GM12878 (cell line): Measurements from ENCODE around the gene SEMA4D. TPM values are rescaled to one million over a fixed set of nuclear protein-coding genes. Genes with fewer than 3 reads are reported as not detected.

Experiments used
- ATAC-seq: fragments of 200-7000 bp; cut with Tn5 transposase; 3 replicates; pipeline ENCODE4 v1.9.1; 2020; ENCODE audit warnings: mild to moderate bottlenecking, moderate library complexity
- BruUV-seq: library from RNA; stranded (reverse); fragments of 400-500 nt; replicated peaks from 2 replicates; lab custom pipeline; 2021; lab: Mats Ljungman, UMichigan
- CTCF ChIA-PET: fragments of 300-600 bp; sonication (Branson Sonifier 250); formaldehyde crosslinking; extraction: SDS; loops from one replicate; lab custom pipeline; 2021; ENCODE audit warnings: inconsistent platforms; lab: Yijun Ruan, JAX
- POLR2A ChIA-PET: fragments of 350-600 bp; formaldehyde crosslinking; extraction: SDS; loops from one replicate; lab custom pipeline; 2021; ENCODE audit warnings: inconsistent platforms; lab: Charles Lee
- RAD21 ChIA-PET: fragments of 300-600 bp; sonication (Branson Sonifier 250); formaldehyde crosslinking; loops from one replicate; lab custom pipeline; 2023; ENCODE audit warnings: antibody characterized with exemption; ENCODE audit not compliant: unreplicated experiment; lab: Charles Lee
- SMC1A ChIA-PET: fragments of 300-600 bp; sonication (Branson Sonifier 250); formaldehyde crosslinking; loops from one replicate; lab custom pipeline; 2023; ENCODE audit not compliant: unreplicated experiment, uncharacterized antibody; lab: Charles Lee
- DNase-seq: peaks from one replicate; pipeline ENCODE4 v3.0.0-alpha.2; 2011; ENCODE audit warnings: low read depth, low spot score
- FAIRE-seq: peaks from 3 replicates; lab custom pipeline; 2011; peaks lifted over from hg19 to GRCh38; lab: Jason Lieb, UNC
- H2AFZ ChIP-seq: 2 replicates; pipeline ENCODE4 v1.6.0; 2011; ENCODE audit warnings: low read depth, low read length, control low read depth; ENCODE audit not compliant: control insufficient read depth
- H3K27ac ChIP-seq: 2 replicates; pipeline ENCODE4 v1.5.1; 2011; ENCODE audit warnings: control low read depth; ENCODE audit not compliant: control insufficient read depth, insufficient read depth
- H3K27me3 ChIP-seq, 2 experiments: replicated peaks in 1 of 2; 2 replicates each; pipeline versions ENCODE4 v1.6.0 to v1.6.1; 2011; ENCODE audit warnings: low read length in 1 of 2; ENCODE audit not compliant: control insufficient read depth in 2 of 2, insufficient read depth in 2 of 2
- H3K36me3 ChIP-seq, 2 experiments: 2 replicates each; pipeline ENCODE4 v1.5.1; 2011; ENCODE audit warnings: low read length in 1 of 2; ENCODE audit not compliant: control insufficient read depth in 2 of 2, insufficient read depth in 2 of 2
- H3K4me1 ChIP-seq: 2 replicates; pipeline ENCODE4 v1.6.1; 2011; ENCODE audit warnings: mild to moderate bottlenecking, low read length, moderate library complexity, mixed read lengths; ENCODE audit not compliant: control insufficient read depth, insufficient read depth
- H3K4me2 ChIP-seq: 2 replicates; pipeline ENCODE4 v1.6.0; 2011; ENCODE audit warnings: control low read depth; ENCODE audit not compliant: control insufficient read depth, insufficient read depth
- H3K4me3 ChIP-seq: fragments of 200-600 bp; sonication (generic); 2 replicates; pipeline ENCODE4 v1.5.1; 2016
- H3K79me2 ChIP-seq: 2 replicates; pipeline ENCODE4 v1.6.0; 2011; ENCODE audit warnings: low read length; ENCODE audit not compliant: control insufficient read depth, insufficient read depth
- H3K9ac ChIP-seq: 2 replicates; pipeline ENCODE4 v1.8.0; 2011; ENCODE audit warnings: low read length, control low read depth, mixed read lengths; ENCODE audit not compliant: control insufficient read depth, insufficient read depth
- H3K9me3 ChIP-seq: replicated peaks from 3 replicates; pipeline ENCODE4 v1.5.1; 2011; ENCODE audit warnings: mild to moderate bottlenecking, low read length; ENCODE audit not compliant: control insufficient read depth, insufficient read depth
- H4K20me1 ChIP-seq: 2 replicates; pipeline ENCODE4 v1.6.0; 2011; ENCODE audit not compliant: control insufficient read depth, insufficient read depth
- CHD4 ChIP-seq: fragments of 200-600 bp; sonication (generic); IDR thresholded peaks from 2 replicates; pipeline ENCODE4 v1.6.1; 2016; ENCODE audit warnings: mild to moderate bottlenecking
- FOXM1 ChIP-seq: IDR thresholded peaks from 2 replicates; pipeline ENCODE4 v1.6.1; 2012; ENCODE audit warnings: low read depth, mild to moderate bottlenecking, inconsistent platforms, low read length, moderate library complexity
- GABPA ChIP-seq: IDR thresholded peaks from 2 replicates; pipeline ENCODE4 v1.6.1; 2014; ENCODE audit warnings: antibody characterized with exemption, low read depth, mild to moderate bottlenecking, inconsistent platforms
- GATAD2B ChIP-seq: fragments of 450-650 bp; conservative IDR thresholded peaks from 2 replicates; pipeline ENCODE4 v1.6.1; 2017; ENCODE audit warnings: low read depth, mild to moderate bottlenecking, moderate library complexity
- IRF4 ChIP-seq: IDR thresholded peaks from 2 replicates; pipeline ENCODE4 v1.6.1; 2011; ENCODE audit warnings: low read depth, low read length
- JUND ChIP-seq: IDR thresholded peaks from 2 replicates; pipeline ENCODE4 v1.6.1; 2012; ENCODE audit warnings: low read depth, mild to moderate bottlenecking, low read length, improper control_type of control experiment, moderate library complexity
- NRF1 ChIP-seq: conservative IDR thresholded peaks from 2 replicates; pipeline ENCODE4 v1.6.1; 2011; ENCODE audit warnings: mild to moderate bottlenecking, low read depth, low read length, improper control_type of control experiment
- PML ChIP-seq: IDR thresholded peaks from 2 replicates; pipeline ENCODE4 v1.6.1; 2012; ENCODE audit warnings: low read length, inconsistent platforms
- POLR2A ChIP-seq: IDR thresholded peaks from 2 replicates; pipeline ENCODE4 v1.6.1; 2011; ENCODE audit warnings: low read depth, mild to moderate bottlenecking, low read length
- RAD51 ChIP-seq: fragments of 450-650 bp; IDR thresholded peaks from 2 replicates; pipeline ENCODE4 v1.6.1; 2016; ENCODE audit warnings: moderate library complexity, mild to moderate bottlenecking, inconsistent platforms
- SIN3A ChIP-seq: IDR thresholded peaks from 2 replicates; pipeline ENCODE4 v1.6.1; 2012; ENCODE audit warnings: low read depth, low read length, improper control_type of control experiment
- SIX5 ChIP-seq: IDR thresholded peaks from 2 replicates; pipeline ENCODE4 v1.6.1; 2011; ENCODE audit warnings: mild to moderate bottlenecking, low read depth, low read length, moderate library complexity; ENCODE audit not compliant: severe bottlenecking
- SUPT20H ChIP-seq: IDR thresholded peaks from 2 replicates; pipeline ENCODE4 v1.6.1; 2011; ENCODE audit warnings: low read depth, mild to moderate bottlenecking, low read length, moderate library complexity, borderline replicate concordance; ENCODE audit not compliant: control insufficient read depth
- TBL1XR1 ChIP-seq: IDR thresholded peaks from 2 replicates; pipeline ENCODE4 v1.6.1; 2012; ENCODE audit warnings: low read depth, low read length, improper control_type of control experiment
- YY1 ChIP-seq: IDR thresholded peaks from 2 replicates; pipeline ENCODE4 v1.6.1; 2011; ENCODE audit warnings: low read depth, mild to moderate bottlenecking, low read length
- ZBTB11 ChIP-seq: fragments of 450-650 bp; formaldehyde crosslinking; IDR thresholded peaks from 2 replicates; pipeline ENCODE4 v1.5.0; 2022; ENCODE audit warnings: mild to moderate bottlenecking, missing genetic modification characterization
- ZNF24 ChIP-seq: fragments of 450-650 bp; IDR thresholded peaks from 2 replicates; pipeline ENCODE4 v1.6.1; 2017; ENCODE audit warnings: antibody characterized with exemption, mild to moderate bottlenecking
- WGBS: methylation state at CpG from one replicate; pipeline ENCODE4 v1.1.6; 2016; ENCODE audit warnings: low lambda C conversion rate; ENCODE audit not compliant: insufficient replicate concordance, insufficient coverage; ENCODE audit errors: missing lambda C conversion rate; 5-methylcytosine and 5-hydroxymethylcytosine counted together
- in situ Hi-C: fragments of 300-500 bp; cut with MboI; formaldehyde crosslinking; loops from 9 replicates; pipeline ENCODE4 v1.14.3; 2018; ENCODE audit warnings: mixed read lengths
- intact Hi-C: fragments of 100-400 bp; cut with micrococcal nuclease; formaldehyde crosslinking; loops from one replicate; pipeline ENCODE4 v1.14.2; 2022; ENCODE audit not compliant: unreplicated experiment
- polyA plus RNA-seq, 11 experiments: library from polyadenylated mRNA; depleted of rRNA in 4 of 11; unstranded in 6 of 11; stranded (reverse) in 5 of 11; fragments of >200 nt; fragmentation: Nextera tagmentation in 4 of 11; fragmentation: Illumina TruSeq in 1 of 11; extraction: Ambion mirVana in 4 of 11; extraction: Trizol in 1 of 11; gene quantifications; 1 replicate in 1 of 11; 2 replicates in 10 of 11; pipeline versions ENCODE4 v1.2.1 to v1.2.3, GENCODE V29; 2011 to 2016; ENCODE audit warnings: inconsistent platforms in 2 of 11, missing spikeins in 2 of 11, low read depth in 1 of 11
- total RNA-seq, 4 experiments: library from RNA; depleted of rRNA in 3 of 4; stranded (reverse); fragments of >200 nt in 3 of 4; fragmentation: Illumina TruSeq in 1 of 4; extraction: Trizol in 1 of 4; gene quantifications; 2 replicates each; pipeline versions ENCODE4 v1.2.1 to v1.2.3, GENCODE V29; 2013 to 2021
- TF ChIP-seq, protein P1 (sequence below): fragments of 450-650 bp; IDR thresholded peaks from 2 replicates; pipeline ENCODE4 v1.6.1; 2017; ENCODE audit warnings: antibody characterized with exemption, mild to moderate bottlenecking, moderate library complexity

The SEMA4D gene
- total and polyA plus RNA-seq, 10 of the 15 experiments (the other 5 are each of a cell fraction or from before 2014, with no cell fraction given), result 15.1 to 136 (median 39.6) TPM

GRCh38 chr9:89356782-89357181 lies 141.1 kb downstream of the SEMA4D start (continued):
- TF ChIP-seq ZBTB11 (CRISPR knock-in tag) (no peak), SUPT20H (no peak), POLR2A (no peak), PML (no peak), GABPA (no peak), GATAD2B (no peak)

DNA sequence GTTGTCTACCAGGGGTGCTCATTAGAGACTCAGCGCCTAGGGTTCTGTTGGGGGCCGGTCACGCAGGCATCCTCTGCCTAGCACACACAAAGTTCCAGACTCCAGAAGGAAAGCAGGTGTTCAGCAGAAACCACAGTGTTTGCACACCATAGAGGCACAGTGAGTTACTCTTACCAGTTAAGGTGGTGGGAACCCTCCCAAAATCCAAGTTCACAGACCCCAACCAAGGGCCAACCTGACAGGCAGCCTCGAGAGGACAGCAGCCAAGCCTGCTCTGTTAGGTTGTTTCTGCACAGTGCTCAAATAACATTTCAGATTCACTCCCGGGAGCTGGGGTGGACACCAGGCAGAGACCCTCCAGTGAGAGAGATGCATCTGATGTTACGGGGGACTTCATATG lies 143.4 kb downstream of the SEMA4D start:
- H3K9ac ChIP-seq, result no peak overlapping the region
- ATAC-seq, result no peak
- BruUV-seq, result no TSS peak
- H2AFZ ChIP-seq, result no peak overlapping the region
- SMC1A ChIA-PET, result no interaction called here
- H3K27ac ChIP-seq, result no peak overlapping the region
- peaks cover 10% of the 10 kb centered on the region for H3K4me1 ChIP-seq
- H3K79me2 ChIP-seq, result no peaks in the 10 kb centered on the region
- in situ Hi-C loops (no loop called here), intact Hi-C loops (no loop called here)
- POLR2A ChIA-PET, result no interaction called here
- H3K27me3 ChIP-seq, result no peaks in the 10 kb centered on the region
- RAD21 ChIA-PET, result no interaction called here
- H3K4me2 ChIP-seq, result no peak overlapping the region
- DNase-seq, result no peak
- no peak for FAIRE-seq
- WGBS, result 93% methylated on average over 6 of the region's 6 CpGs
- CTCF ChIA-PET, result no interaction called here
- no peak overlapping the region for H3K4me3 ChIP-seq
- H4K20me1 ChIP-seq, result no peaks in the 10 kb centered on the region
- H3K36me3 ChIP-seq, result peaks cover 47 to 49% of the 10 kb centered on the region in 2 experiments
- no peaks in the 10 kb centered on the region for H3K9me3 ChIP-seq
- TF ChIP-seq RAD51 (no peak), YY1 (no peak), IRF4 (no peak), TBL1XR1 (no peak), SIX5 (no peak), NRF1 (no peak), JUND (no peak), ZNF24 (no peak), FOXM1 (no peak), CHD4 (no peak), SIN3A (no peak)
- TF ChIP-seq, protein P1, sequence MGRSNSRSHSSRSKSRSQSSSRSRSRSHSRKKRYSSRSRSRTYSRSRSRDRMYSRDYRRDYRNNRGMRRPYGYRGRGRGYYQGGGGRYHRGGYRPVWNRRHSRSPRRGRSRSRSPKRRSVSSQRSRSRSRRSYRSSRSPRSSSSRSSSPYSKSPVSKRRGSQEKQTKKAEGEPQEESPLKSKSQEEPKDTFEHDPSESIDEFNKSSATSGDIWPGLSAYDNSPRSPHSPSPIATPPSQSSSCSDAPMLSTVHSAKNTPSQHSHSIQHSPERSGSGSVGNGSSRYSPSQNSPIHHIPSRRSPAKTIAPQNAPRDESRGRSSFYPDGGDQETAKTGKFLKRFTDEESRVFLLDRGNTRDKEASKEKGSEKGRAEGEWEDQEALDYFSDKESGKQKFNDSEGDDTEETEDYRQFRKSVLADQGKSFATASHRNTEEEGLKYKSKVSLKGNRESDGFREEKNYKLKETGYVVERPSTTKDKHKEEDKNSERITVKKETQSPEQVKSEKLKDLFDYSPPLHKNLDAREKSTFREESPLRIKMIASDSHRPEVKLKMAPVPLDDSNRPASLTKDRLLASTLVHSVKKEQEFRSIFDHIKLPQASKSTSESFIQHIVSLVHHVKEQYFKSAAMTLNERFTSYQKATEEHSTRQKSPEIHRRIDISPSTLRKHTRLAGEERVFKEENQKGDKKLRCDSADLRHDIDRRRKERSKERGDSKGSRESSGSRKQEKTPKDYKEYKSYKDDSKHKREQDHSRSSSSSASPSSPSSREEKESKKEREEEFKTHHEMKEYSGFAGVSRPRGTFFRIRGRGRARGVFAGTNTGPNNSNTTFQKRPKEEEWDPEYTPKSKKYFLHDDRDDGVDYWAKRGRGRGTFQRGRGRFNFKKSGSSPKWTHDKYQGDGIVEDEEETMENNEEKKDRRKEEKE, result no peak
